Measurements from ENCODE around the gene DNAJA3.

DNAJA3 gene

GRCh38 chr16:4460936-4461249 lies 35.2 kb downstream of the DNAJA3 start:
- H3K4me3 ChIP-seq (ENCODE audit: low read depth, low read length) = no peak overlapping the region
- no peak for DNase-seq
- peaks cover 42% of the 10 kb centered on the region for H3K36me3 ChIP-seq
- H3K4me1 ChIP-seq = no peaks in the 10 kb centered on the region
- H3K27me3 ChIP-seq = no peaks in the 10 kb centered on the region
- no peaks in the 10 kb centered on the region for H3K9me3 ChIP-seq
- no peak for TF ChIP-seq CTCF (IDR thresholded peaks at IDR 0.05; ENCODE audit: low read depth, low read length)

GRCh38 chr16:4461250-4462085 lies 35.8 kb downstream of the DNAJA3 start:
- TF ChIP-seq CTCF (IDR thresholded peaks at IDR 0.05; ENCODE audit: low read depth, low read length) = no peak
- DNase-seq = no peak
- no peaks in the 10 kb centered on the region for H3K27me3 ChIP-seq
- peaks cover 36% of the 10 kb centered on the region for H3K36me3 ChIP-seq
- no peaks in the 10 kb centered on the region for H3K9me3 ChIP-seq
- no peak overlapping the region for H3K4me3 ChIP-seq (ENCODE audit: low read depth, low read length)
- no peaks in the 10 kb centered on the region for H3K4me1 ChIP-seq

GRCh38 chr16:4463522-4464163 lies 38.0 kb downstream of the DNAJA3 start:
- peaks cover 18% of the 10 kb centered on the region for H3K36me3 ChIP-seq
- DNase-seq = no peak

GRCh38 chr16:4465977-4466779 lies 40.5 kb downstream of the DNAJA3 start:
- Histone ChIP-seq H3K4me1 (no peaks in the 10 kb centered on the region), H3K36me3 (peaks cover 1% of the 10 kb centered on the region; the same call in 1 of the 2 replicates)
- no peak for TF ChIP-seq CTCF (IDR thresholded peaks at IDR 0.05; ENCODE audit: low read depth, low read length)

More at GRCh38 chr16:4463522-4464163, 38.0 kb downstream of the DNAJA3 start:
- Histone ChIP-seq H3K4me3 (ENCODE audit: low read depth, low read length) (no peak overlapping the region), H3K9me3 (no peaks in the 10 kb centered on the region), H3K27me3 (no peaks in the 10 kb centered on the region), H3K4me1 (no peaks in the 10 kb centered on the region)
- TF ChIP-seq CTCF (IDR thresholded peaks at IDR 0.05; ENCODE audit: low read depth, low read length) = no peak

GRCh38 chr16:4467916-4468315 lies 42.2 kb downstream of the DNAJA3 start:
- no peak for DNase-seq
- H3K4me1 ChIP-seq = no peaks in the 10 kb centered on the region
- no peaks in the 10 kb centered on the region for H3K36me3 ChIP-seq
- no peaks in the 10 kb centered on the region for H3K9me3 ChIP-seq
- no peak for TF ChIP-seq CTCF (IDR thresholded peaks at IDR 0.05; ENCODE audit: low read depth, low read length)
- no peaks in the 10 kb centered on the region for H3K27me3 ChIP-seq
- H3K4me3 ChIP-seq (ENCODE audit: low read depth, low read length) = no peak overlapping the region

More at GRCh38 chr16:4465977-4466779, 40.5 kb downstream of the DNAJA3 start:
- H3K9me3 ChIP-seq = no peaks in the 10 kb centered on the region
- no peak overlapping the region for H3K4me3 ChIP-seq (ENCODE audit: low read depth, low read length)
- no peaks in the 10 kb centered on the region for H3K27me3 ChIP-seq
- no peak for DNase-seq

Measured in BE2C (cell line).